Stimulated activated CD8-positive, alpha-beta memory T cell treated with anti-CD3 and anti-CD28 coated beads, Interleukin-2, amount 100 ng/mL, for 48 hours (primary cell): Measurements from ENCODE around the gene ESRP2.
A peak's percentile ranks its signal among the peaks of the same experiment; 100 is the strongest.

Experiments
- DNase-seq, 2 donors: peaks; one replicate each; pipeline ENCODE4 v3.0.0-alpha.2; 2020; ENCODE audit warnings: low read depth in 2 of 2

The ESRP2 gene

DNA sequence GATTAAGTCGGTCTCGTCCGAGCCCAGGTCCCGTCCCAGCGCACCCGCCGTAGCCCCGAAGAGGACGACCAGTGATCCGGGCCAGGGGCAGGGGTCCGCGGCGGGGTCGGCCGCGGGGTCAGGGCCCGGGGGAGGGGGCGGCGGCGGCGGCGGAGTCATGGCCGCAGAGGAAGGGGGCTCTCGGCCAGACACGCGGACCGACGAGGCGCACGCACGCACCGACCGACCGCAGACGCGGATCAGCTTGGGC lies at the start of gene ESRP2:
ESRP2 (minus strand) TSS at position 241 of the 250 bp plus-strand sequence; CDS start at position 159, 82 bp downstream.
- no peak for DNase-seq

DNA sequence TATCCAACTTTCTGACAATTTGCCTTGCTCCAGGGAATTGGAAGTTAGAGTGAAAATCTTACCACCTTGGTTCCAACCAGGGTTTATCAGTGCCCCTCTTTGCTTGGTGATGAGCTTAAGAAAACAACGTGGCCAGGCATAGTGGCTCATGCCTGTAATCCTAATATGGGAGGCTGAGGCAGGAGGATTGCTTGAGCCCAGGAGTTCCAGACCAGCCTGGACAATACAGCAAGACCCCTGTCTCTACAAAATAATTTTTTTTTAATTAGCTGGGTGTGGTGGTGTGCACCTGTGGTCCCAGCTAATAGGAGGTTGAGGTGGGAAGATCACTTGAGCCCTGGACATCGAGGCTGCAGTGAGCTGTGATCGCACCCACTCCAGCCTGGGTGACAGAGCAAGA lies 49.8 kb upstream of the ESRP2 start:
- no peak for DNase-seq

DNA sequence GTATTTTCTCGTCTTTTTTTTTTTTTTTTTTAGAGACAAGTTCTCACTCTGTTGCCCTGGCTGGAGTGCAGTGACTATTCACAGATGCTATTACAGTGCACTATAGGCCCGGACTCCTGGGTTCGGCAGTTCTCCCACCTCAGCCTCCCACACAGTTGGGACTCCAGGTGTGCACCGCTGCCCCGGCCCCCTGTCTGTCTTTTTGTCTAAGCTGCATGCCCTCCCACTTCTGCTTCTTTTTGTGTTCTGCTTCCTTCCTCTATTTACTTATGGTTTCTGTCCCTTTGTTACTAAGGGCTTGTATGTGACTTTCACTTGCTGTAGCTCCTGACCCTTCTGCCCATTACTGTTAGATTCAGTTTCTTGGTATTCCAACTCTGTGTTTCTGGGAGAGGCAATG lies 48.9 kb upstream of the ESRP2 start:
- DNase-seq = no peak

DNA sequence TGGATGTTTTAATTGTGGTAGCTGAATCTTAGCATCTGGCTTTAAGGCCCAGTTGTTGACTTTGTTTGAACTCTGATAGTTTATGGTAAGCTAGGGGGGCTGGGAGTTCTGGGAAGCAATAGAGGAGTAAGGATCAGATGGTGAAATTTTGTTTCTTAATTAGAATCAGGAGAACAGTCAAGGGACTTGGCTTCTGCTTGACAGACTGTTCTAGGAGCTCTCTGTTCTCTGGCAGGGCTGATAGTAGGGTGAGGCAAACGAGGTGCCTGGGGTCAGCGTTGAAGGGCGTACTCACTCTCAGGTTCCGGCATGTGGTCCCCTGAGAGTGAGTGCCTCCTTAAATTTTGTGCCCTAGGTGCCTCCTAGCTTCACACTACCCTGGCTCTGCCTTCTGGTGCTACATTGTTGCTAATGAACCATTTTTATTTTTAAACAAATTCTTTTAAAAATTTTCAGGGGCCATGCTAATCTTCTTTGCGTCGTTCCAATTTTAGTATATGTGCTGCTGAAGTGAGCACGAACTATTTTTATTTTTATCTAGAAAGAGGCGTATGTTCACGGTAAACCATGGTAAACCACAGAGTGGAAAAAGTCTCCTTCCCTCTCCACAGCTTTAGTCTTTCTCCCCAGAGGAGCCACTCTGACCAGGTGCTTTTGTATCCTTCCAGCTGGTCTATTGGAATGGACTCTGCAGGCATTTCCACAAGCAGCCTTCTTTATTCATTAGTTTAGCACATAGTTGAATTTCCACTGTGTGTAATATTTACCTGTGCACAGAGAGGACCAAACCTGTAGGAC lies 48.1 kb upstream of the ESRP2 start:
- DNase-seq = no peak

DNA sequence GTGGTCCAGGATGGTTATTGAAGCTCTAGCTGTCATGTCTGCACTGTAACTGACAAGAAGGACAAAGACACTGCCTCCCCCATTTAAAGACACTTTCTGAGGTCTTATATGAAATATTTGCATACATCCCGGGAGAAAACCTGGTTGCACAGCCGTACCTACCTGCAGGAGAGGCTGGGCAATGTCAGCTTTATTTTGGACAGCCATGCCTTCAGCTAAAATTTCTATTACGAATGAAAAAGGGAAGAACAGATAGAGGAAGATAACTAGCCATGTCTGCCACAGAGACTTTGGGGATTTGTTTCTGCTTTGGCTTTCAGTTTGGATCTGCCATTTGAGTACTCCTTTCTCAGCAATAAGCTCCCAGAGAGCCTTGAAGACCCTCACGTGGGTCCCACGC lies 47.4 kb upstream of the ESRP2 start:
- DNase-seq = no peak

DNA sequence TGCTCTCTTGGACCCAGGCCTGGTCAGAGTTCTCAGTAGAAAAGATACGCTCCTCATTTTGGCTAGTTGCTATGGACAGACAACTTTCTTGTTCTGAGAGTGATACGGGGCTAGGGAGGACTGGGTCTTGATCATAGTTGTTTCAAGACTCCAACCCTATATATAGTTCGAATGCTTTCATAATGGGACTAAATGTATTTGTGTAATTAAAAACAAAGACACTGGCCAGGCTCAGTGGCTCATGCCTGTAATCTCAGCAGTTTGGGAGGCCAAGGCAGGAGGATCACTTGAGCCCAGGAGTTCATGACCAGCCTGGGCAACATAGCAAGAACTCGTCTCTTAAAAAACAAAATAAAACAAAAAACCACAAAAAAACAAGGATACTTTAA lies 46.1 kb upstream of the ESRP2 start:
- DNase-seq = no peak

DNA sequence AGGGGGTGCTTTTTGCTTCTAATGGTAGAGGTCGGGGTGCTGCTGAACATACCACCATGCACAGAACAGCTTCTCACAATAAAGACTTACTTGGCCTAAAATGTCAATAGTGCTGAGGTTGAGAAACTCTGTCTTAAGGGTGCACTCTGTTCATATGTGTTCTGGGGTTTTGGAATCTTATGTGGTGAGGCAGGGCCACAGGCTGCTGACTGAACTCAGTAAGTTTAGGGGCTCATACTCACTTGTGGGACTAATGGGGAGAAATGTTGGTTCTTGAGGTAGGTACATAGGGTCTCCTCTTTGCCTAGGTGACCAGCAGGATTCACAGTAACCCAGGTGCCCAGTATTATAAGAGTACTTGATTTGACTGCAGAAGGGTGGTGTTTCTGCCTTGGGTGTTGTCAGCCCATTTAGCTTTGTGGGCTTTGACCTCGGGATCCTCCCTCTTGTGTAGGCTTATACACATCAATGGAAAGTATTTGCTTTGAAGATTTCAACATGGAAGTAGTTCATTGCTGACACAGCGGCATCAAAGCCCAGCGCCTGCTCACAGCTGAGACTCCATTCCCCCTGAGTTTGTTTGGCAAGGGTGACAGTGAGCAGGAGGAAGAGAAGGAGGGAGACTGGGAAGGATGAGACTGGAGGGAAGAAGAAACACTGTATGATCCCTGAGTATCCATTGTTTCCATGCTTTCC lies 45.6 kb upstream of the ESRP2 start:
- no peak for DNase-seq

DNA sequence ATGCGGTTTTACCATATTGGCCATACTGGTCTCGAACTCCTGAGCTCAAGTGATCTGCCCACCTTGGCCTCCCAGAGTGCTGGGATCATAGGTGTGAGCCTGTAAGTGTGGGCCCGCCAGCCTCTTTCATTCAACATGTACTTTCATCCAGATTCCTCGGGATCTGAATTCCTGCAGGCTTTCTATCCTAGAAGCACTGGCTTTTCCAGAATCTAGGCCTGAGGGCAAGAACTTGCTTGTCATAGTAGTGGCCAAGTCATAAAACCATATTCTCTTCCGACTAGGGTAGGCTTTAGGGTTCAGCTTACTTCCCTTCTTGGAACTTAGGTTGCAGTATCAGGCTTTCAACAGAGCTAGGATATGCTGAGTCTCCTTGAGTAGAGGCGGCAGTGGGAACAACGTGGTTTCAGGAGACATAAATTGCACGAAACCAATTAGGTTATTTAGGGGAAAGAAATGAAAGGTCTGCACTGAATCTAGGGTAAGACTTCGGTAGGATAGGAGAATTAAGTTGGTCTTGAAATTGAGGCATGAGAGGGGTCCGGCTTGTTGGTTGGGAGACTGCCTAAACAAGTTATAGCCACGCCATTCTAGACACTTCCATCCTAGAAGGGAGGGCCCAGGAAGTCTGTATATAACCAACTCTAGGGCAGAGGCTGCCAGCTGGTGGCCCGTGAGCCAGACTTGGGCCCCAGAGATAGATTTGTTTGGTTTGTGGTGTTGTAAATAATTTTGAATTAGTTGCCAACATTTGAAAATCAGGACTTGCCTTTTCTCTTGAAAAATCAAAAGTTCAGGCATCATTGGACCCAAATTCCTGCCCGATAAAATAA lies 44.0 kb upstream of the ESRP2 start:
- DNase-seq = no peak

DNA sequence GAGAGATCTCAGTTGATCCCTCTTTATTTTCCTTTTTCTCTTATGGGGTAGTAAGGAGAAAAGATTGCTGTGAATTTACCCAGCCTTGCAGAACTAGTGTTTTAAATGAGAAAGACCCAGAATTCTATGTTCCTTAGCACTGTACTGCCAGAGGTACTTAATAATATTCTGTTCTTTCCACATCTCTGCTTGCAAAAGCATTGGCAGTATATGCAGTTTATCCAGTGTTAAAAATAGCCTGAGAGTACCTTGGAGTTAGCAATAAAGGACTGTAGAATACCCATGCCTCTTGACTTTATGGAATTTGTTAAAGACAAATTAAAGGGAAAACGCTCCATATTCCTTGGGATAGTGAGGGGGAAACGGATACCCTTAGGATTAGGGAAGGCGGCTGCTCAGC lies 40.3 kb upstream of the ESRP2 start:
- no peak for DNase-seq

DNA sequence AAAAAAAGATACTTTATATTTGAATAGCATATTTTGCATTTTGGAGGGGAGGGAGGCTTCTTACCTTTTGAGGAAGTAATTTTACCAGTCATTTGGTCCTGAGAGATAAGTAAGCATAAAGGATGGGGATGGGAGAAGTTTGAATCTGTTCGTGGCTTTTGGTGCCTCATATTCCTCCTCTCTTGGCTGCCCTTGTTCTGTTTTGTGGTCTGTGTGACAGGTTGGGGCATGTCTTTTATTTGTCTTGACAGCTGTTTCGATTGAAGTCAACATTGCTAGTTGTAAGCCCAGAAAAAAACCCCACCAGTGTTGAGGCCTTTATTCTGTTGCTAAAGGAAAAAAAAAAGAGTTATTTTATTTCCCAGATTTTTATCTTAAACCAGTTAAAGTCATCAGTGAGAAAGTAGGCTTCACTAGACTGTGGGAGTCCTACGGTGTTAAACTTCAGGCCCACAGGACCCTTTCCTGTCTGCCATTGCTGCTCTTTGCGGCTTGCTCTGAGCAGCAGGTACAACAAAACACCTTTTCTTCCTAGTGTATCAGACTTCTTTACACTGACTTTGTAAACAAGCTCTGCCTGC lies 39.8 kb upstream of the ESRP2 start:
- DNase-seq = no peak

DNA sequence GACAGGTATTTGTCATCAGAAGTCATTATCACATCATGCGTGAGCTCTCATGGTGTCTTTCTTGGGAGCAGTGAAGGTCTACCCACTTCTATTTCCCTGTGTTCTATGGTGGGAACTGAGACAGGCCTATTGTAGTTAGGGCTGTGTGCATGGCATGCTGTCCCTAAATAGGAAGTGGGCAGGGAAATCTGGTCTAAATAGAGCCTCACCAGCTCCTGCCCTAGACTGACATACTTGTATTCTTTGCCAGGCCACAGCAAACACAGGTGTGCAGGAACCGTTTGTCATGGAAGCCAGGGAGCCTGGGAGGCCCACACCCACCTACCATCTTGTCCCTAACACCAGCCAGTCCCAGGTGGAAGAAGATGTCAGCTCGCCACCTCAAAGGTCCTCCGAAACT lies 38.5 kb upstream of the ESRP2 start:
- no peak for DNase-seq

DNA sequence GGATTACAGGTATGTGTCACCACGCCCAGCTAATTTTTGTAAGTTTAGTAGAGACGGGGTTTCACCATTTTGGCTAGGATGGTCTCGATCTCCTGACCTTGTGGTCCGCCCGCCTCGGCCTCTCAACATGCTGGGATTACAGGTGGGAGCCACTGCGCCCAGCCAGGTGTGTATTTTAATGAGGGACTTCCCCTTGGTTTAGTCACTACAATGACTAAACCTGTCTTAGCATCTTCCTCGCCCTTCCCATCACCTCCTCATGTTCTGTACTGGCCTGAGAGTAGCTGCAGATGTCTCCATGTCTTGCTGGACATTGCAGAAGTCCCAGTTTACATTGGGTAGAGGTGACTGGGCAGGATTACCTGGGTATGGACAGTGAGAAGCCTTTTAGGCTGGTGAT lies 38.0 kb upstream of the ESRP2 start:
- DNase-seq = no peak

DNA sequence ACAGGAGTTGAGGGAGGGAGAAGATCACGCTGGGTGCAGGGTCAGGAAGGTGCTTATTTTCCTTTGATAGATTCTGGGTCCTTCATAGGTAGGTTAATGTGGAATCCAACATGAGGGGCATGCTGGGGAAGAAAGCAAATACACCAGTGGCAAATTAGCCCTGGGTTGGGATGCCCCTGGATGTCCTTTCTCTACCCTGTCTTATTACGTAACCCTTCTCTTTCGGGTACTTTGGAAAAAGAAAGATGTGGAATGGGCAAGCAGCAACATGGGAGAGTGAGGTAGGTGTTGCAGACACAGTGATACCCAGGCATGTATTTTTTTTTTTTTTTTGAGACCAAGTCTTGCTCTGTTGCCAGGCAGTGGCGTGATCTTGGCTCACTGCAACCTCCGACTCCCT lies 37.5 kb upstream of the ESRP2 start:
- DNase-seq = no peak

DNA sequence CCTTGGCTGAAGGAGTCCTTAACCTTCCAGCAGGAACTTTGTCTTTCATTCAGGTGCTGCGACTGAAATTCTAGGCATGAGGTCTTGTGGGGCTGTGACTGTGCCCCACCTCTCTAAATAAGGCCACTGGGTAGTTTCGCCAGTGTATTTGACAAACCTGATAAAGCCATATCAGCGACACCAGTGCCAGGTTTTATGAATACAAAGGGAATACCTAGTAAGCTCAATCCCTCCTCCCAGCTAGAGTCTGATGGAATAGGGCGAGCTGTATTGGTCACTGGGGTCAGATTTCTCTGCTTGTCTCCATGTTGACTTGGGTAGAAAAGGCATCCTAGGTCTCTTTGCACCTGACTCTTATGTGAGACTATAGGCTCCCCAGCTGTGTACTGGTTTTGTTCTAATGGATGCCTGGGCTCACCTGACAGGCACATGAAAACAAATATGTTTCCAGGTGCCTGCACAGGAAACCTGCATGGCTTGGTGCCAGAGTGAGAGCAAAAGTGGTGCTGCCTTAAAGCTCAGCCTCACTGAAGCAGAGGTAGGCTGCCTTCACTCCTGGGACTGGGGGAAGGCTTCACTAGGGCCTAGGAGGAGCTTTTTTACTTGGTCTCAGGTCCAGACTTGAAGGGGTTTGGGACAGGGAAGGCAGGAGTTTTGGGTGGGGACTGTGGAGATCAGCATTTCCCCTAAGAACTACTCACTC lies 36.7 kb upstream of the ESRP2 start:
- no peak for DNase-seq

DNA sequence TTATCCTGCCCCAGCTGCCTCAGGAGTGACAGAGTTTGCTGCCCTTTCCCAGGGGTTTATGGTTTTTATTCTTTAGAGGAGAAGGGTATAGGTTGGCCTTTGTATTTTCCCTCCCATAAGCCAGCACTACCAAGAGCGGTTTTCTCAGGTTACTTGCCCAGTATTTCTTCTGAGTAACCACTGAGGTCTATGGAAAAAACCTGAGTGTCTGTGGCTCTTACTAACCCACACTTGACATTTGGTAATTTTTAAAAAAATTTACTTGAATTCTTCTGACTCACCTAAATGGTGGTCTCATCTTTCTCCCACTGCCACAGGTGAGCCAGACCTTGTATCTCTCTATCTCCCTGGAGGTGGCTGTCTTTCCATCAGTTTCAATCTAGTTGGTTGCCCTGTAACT lies 34.4 kb upstream of the ESRP2 start:
- DNase-seq = no peak

DNA sequence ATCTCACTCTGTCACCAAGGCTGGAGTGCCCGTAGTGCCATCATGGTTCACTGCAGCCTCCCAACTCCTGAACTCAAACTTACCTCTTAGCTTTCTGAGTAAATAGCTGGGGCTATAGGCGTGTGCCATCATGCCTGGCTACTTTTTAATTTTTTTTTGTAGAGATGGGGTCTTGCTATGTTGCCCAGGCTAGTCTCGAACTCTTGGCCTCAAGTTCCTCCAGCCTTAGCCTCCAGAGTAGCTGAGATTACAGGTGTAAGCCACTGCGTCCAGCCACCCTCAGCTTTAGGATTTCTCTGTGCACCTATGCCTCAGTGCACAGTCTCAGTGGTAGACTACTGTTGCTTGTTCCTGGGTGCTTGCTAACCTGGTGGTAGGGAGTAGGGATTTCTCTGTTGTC lies 33.9 kb upstream of the ESRP2 start:
- no peak for DNase-seq

DNA sequence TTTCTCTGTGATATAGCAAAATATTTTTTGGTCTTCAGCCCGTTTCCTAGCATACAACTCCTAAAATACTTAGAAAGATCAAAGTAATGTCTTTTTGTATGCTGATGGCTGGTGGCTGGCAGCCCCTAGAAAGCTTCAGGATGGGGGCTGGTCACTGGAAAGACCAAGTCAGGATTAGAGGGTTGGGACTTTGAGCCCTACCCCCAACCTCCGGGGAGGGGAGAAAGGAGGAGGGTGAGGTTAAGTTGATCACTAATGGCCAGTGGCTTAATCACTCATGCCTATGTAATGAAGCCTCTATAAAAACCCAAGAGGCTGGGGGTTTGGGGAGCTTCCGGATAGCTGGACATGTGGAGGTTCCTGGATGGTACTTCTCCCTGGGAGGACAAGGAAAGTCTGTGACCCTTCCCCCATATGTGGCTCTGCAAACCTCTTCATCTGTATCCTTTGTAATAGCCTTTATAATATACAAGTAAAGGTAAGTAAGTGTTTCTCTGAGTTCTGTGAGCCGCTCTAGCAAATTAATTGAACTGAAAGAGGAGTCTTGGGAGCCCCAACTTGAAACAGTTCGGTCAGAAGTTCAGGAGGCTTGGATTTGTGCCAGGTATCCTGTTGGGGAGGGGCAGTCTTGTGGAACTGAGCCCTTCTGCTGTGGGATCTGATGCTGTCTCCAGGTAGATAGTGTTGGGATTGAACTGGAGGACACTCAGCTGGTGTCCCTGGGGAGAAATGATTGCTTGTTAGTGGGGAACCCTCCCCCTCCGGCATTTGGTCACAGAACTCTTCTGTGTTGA lies 31.9 kb upstream of the ESRP2 start:
- DNase-seq = no peak

DNA sequence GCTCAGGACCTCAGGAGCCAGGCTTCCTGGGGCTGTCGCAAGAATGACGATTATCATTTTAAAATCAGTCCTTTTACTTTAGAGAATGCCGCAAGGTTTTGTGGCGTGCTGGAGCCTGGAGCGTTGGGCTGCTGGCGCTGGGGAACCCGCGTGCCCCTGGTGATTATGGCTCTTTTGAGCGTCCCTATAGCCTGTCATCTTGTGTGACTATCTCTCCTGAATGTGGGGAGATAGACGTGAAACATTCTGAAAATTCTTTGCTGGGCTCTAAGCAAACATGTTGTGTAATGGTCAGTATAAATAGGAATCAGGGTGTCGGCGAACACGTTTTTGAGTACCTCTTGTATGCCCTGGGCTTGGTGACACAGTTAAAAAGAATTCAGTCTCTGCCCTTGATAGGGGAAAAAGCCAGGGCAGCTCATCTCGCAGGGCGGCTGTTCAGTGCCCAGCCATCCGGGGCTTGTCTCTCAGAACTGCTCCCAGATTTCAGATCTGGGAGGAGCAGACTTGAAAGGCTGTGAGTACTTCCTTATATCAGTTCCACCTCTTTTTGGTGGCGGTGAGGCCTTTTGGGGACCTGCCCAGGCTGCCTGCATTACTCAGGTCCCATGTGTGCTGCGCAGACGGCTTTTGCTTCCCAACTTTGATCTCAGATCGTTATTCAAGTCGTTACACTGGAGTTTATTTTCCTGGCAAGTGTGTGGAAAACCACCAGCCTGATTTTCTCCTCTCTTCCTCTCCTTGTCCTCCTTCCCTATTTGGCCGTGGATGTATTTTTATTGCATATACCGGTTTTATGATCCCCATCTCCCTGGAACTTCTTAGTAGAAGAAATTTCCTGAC lies 29.4 kb upstream of the ESRP2 start:
- no peak for DNase-seq

DNA sequence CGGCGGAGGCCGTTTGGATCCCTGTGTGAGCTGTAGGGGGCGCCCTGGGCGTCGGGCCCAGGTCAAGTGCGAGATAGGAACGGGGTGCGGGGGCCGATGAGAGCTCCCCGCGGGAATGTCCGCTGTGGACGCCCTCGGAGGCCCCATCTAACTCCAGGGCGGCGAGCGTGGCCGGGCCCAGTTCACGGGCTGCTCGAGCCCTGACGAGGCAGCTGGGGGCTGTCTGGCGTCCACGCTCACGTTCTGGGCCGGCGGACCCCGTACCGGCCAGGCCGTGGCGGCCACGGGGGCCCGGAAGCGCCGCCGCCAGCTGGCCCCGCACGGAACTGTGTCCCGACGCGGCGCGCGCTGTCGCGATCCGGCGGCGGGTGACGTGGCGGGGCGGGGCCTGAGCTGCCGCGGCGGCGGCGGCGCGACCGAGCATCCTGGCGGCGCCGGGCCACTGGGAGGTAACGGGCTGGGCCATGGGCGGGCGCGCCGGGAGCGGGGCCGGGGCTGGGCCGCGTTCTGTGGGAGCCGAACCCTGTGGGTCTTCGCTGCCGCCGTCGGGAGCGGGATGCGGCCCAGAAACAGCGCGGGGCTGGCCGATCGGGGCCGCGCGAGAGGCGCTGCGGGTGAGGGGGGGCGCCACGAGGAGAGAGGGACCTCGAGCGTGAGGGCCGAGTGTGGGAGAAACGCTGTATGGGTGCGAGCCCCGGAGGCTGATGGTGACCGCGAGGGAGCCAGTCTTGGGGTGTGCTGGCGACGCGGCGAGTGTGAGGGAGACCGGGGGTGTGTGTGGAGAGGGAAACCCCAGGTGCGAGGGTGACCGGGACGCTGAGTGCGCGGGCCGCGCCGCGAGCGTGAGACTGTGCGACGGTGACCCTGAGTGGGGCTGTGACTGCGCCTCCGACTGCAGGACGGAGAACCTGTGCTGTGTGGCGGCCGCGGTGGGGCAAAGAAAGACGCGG lies 28.5 kb upstream of the ESRP2 start, which contains the start of gene SLC7A6:
SLC7A6 (plus strand) TSS at position 399 of the 950 bp plus-strand sequence. CDS start 10,201 bp downstream, outside the sequence.
- peak; percentile 82 to 83 for DNase-seq
